Activated CD8-positive, alpha-beta memory T cell treated with anti-CD3 and anti-CD28 coated beads for 4 hours (primary cell): ENCODE results near the gene APBB2.

Experiments
- DNase-seq, 2 donors: peaks; one replicate each; pipeline ENCODE4 v3.0.0-alpha.2; 2020; ENCODE audit warnings: low read depth in 2 of 2

The APBB2 gene

GRCh38 chr4:41103657-41104056, 110.7 kb downstream of the APBB2 start:
- DNase-seq: no peak

GRCh38 chr4:41102414-41103092, 111.8 kb downstream of the APBB2 start:
- no peak for DNase-seq

GRCh38 chr4:41098093-41099048, 116.0 kb downstream of the APBB2 start:
- no peak for DNase-seq

GRCh38 chr4:41095973-41096372, 118.4 kb downstream of the APBB2 start:
- DNase-seq: no peak

GRCh38 chr4:41095192-41095872, 119.0 kb downstream of the APBB2 start:
- no peak for DNase-seq

GRCh38 chr4:41092128-41092527, 122.2 kb downstream of the APBB2 start:
- no peak for DNase-seq

GRCh38 chr4:41081847-41082246, 132.5 kb downstream of the APBB2 start:
- DNase-seq: no peak

- DNase-seq: no peak
Measured at GRCh38 chr4:41080976-41081375, 133.4 kb downstream of the APBB2 start.

- DNase-seq: no peak
Measured at GRCh38 chr4:41079881-41080560, 134.3 kb downstream of the APBB2 start.

- no peak for DNase-seq
Measured at GRCh38 chr4:41077628-41078027, 136.7 kb downstream of the APBB2 start.

- no peak for DNase-seq
Measured at GRCh38 chr4:41076481-41076880, 137.9 kb downstream of the APBB2 start.

- no peak for DNase-seq
Measured at GRCh38 chr4:41074215-41074614, 140.1 kb downstream of the APBB2 start.

- DNase-seq: no peak
Measured at GRCh38 chr4:41072021-41072777, 142.1 kb downstream of the APBB2 start.

GRCh38 chr4:41070516-41071281, 143.6 kb downstream of the APBB2 start:
- no peak for DNase-seq

GRCh38 chr4:41069838-41070237, 144.5 kb downstream of the APBB2 start:
- DNase-seq: no peak

- DNase-seq: no peak
Measured at GRCh38 chr4:41069257-41069656, 145.1 kb downstream of the APBB2 start.

- DNase-seq: no peak
Measured at GRCh38 chr4:41067369-41067768, 147.0 kb downstream of the APBB2 start.

- no peak for DNase-seq
Measured at GRCh38 chr4:41066049-41066448, 148.3 kb downstream of the APBB2 start.

- no peak for DNase-seq
Measured at GRCh38 chr4:41065434-41066006, 148.8 kb downstream of the APBB2 start.

- DNase-seq: no peak
Measured at GRCh38 chr4:41064953-41065352, 149.4 kb downstream of the APBB2 start.
